GM12891 (cell line): ENCODE measurements around the gene SGF29.

Experiments used
- POLR2A ChIP-seq: IDR thresholded peaks from 2 replicates; pipeline ENCODE4 v1.6.1; 2011; ENCODE audit warnings: low read depth, low read length, control low read depth
- POLR2AphosphoS5 ChIP-seq: IDR thresholded peaks from 2 replicates; pipeline ENCODE4 v1.6.1; 2011; ENCODE audit warnings: low read depth, low read length, control low read depth
- POU2F2 ChIP-seq: IDR thresholded peaks from 2 replicates; pipeline ENCODE4 v1.6.1; 2011; ENCODE audit warnings: low read depth, mild to moderate bottlenecking, control low read depth, low read length, moderate library complexity
- SPI1 ChIP-seq: IDR thresholded peaks from 2 replicates; pipeline ENCODE4 v1.6.1; 2011; ENCODE audit warnings: low read depth, low read length, control low read depth
- TAF1 ChIP-seq: IDR thresholded peaks from 2 replicates; pipeline ENCODE4 v1.6.1; 2011; ENCODE audit warnings: low read depth, low read length, control low read depth

DNA sequence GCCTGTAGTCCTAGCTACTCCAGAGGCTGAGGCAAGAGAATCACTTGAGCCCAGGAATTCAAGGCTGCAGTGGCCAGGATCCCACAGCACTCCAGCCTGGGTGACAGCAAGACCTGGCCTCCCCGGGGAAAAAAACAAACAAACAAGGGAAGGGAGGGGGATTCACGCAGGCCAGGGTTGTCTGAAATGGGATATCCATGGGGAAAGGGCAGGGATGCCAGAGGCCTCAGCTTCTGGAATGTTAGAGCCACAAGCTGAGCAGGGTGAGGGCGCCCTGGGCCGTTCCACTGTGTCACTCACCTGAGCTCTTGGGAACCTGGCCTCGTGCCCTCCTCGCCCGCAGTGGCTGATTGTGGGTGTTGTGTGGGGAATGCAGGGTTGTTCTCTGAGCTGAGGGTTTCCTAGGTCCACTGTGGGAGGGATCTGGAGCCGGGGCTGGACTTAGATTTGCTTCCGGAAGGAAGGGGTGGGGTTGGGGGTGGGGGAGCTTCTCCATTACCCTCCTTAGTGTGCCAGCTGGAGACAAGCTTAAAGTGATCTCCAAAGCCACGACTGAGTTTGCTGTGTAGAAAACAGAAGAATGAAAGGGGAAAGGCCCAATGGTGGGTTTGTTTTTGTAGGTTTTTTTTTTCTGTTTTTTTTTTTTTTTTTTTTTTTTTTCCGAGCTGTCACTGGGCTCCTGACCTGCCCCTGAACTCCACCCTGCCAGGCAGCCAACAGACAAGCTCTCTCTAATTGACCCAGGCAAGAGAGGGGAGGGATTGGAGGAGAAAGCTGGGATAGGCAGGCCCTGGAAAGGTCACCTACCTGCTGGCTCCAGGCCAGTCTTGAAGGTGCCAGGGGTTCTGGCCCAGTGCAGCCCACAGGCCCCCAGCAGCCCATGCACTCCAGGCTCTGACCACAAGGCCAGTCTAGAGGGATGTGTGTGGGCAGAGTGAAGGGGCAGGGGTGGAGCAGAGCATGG lies 56.2 kb downstream of the SGF29 start, which contains the start of gene SULT1A1:
- TF ChIP-seq POLR2A, result no peak
- no peak for TF ChIP-seq POLR2AphosphoS5
- no peak for TF ChIP-seq TAF1
- no peak for TF ChIP-seq SPI1
- no peak for TF ChIP-seq POU2F2
